K562 (cell line): ENCODE measurements around the gene PRKAR1B. TPM values are rescaled to one million over a fixed set of nuclear protein-coding genes. Genes with fewer than 3 reads are reported as not detected.

ENCODE experiments used
- BACH1 ChIP-seq: fragments of 200-800 bp; sonication (Bioruptor generic); IDR thresholded peaks from 2 replicates; pipeline ENCODE4 v1.6.1; 2016; ENCODE audit warnings: missing genetic modification characterization, missing compliant biosample characterization
- CBX1 ChIP-seq: sonication (generic); IDR thresholded peaks from 2 replicates; pipeline ENCODE4 v1.6.1; 2016; ENCODE audit warnings: antibody characterized with exemption, low read depth, mild to moderate bottlenecking
- HIVEP1 ChIP-seq: fragments of 250-450 bp; sonication (Bioruptor Pico); IDR thresholded peaks from 2 replicates; pipeline ENCODE4 v1.4.0; 2020; ENCODE audit warnings: mild to moderate bottlenecking
- HMG20B ChIP-seq: fragments of 250-450 bp; sonication (Bioruptor Pico); IDR thresholded peaks from 2 replicates; pipeline ENCODE4 v1.5.0; 2021; ENCODE audit warnings: mild to moderate bottlenecking
- KAT2B ChIP-seq: IDR thresholded peaks from one replicate; pipeline ENCODE4 v1.6.1; 2012; ENCODE audit warnings: low read depth, mild to moderate bottlenecking, control low read depth, inconsistent platforms, low read length, moderate library complexity
- KDM2B ChIP-seq: fragments of 250-450 bp; sonication (Bioruptor Pico); IDR thresholded peaks from 2 replicates; pipeline ENCODE4 v1.8.0; 2021; ENCODE audit warnings: mild to moderate bottlenecking, moderate library complexity
- MTA3 ChIP-seq: fragments of 450-650 bp; formaldehyde crosslinking; IDR thresholded peaks from 2 replicates; pipeline ENCODE4 v1.6.1; 2017; ENCODE audit warnings: mild to moderate bottlenecking, borderline replicate concordance
- PML ChIP-seq: IDR thresholded peaks from 2 replicates; pipeline ENCODE4 v1.6.1; 2012; ENCODE audit warnings: low read length, inconsistent platforms
- RAD21 ChIP-seq, 2 experiments: fragments of 250-450 bp in 1 of 2; fragments of 450-650 bp in 1 of 2; sonication (Bioruptor Pico) in 1 of 2; formaldehyde crosslinking in 1 of 2; IDR thresholded peaks in 1 of 2; conservative IDR thresholded peaks in 1 of 2; 2 replicates each; pipeline versions ENCODE4 v1.4.0 to v1.8.0; 2020 to 2022; ENCODE audit warnings: mild to moderate bottlenecking in 2 of 2, moderate library complexity in 1 of 2
- RB1 ChIP-seq: fragments of 450-650 bp; IDR thresholded peaks from 2 replicates; pipeline ENCODE4 v1.6.1; 2017; ENCODE audit warnings: low read depth, mild to moderate bottlenecking
- RBFOX2 ChIP-seq: fragments of 200-400 bp; formaldehyde crosslinking; IDR thresholded peaks from 2 replicates; pipeline ENCODE4 v1.6.1; 2017; ENCODE audit warnings: low read depth, mild to moderate bottlenecking, low read length, moderate library complexity
- SAP30 ChIP-seq: fragments of 200-600 bp; sonication (generic); IDR thresholded peaks from 2 replicates; pipeline ENCODE4 v1.6.1; 2012; ENCODE audit warnings: borderline replicate concordance, low read depth, mild to moderate bottlenecking, moderate library complexity, low read length, control low read depth, inconsistent platforms; ENCODE audit not compliant: insufficient read depth, poor library complexity, severe bottlenecking
- SMC3 ChIP-seq: conservative IDR thresholded peaks from 2 replicates; pipeline ENCODE4 v1.6.1; 2011; ENCODE audit warnings: low read depth, low read length, improper control_type of control experiment; ENCODE audit not compliant: insufficient read depth
- STAG1 ChIP-seq: sonication (generic); formaldehyde crosslinking; IDR thresholded peaks from 2 replicates; pipeline ENCODE4 v1.5.0; 2020; ENCODE audit warnings: missing genetic modification reagents, borderline replicate concordance
- SUPT5H ChIP-seq: fragments of 450-650 bp; IDR thresholded peaks from 2 replicates; pipeline ENCODE4 v1.6.1; 2016
- TAF15 ChIP-seq: fragments of 200-400 bp; formaldehyde crosslinking; IDR thresholded peaks from 2 replicates; pipeline ENCODE4 v1.6.1; 2017; ENCODE audit warnings: mild to moderate bottlenecking, low read depth, low read length, moderate library complexity
- TEAD1 ChIP-seq, 2 experiments: fragments of 450-650 bp in 1 of 2; sonication (generic) in 1 of 2; formaldehyde crosslinking; IDR thresholded peaks; 2 replicates each; pipeline versions ENCODE4 v1.4.0 to v1.8.0; 2020 to 2022; ENCODE audit warnings: mild to moderate bottlenecking in 2 of 2, missing genetic modification reagents in 1 of 2
- XRCC3 ChIP-seq: fragments of 450-650 bp; IDR thresholded peaks from 2 replicates; pipeline ENCODE4 v1.6.1; 2017; ENCODE audit warnings: mild to moderate bottlenecking, moderate library complexity
- YBX1 ChIP-seq: fragments of 450-650 bp; IDR thresholded peaks from 2 replicates; pipeline ENCODE4 v1.7.1; 2016; ENCODE audit warnings: mild to moderate bottlenecking
- ZNF232 ChIP-seq: sonication (generic); formaldehyde crosslinking; IDR thresholded peaks from 2 replicates; pipeline ENCODE4 v1.8.0; 2022; ENCODE audit warnings: mild to moderate bottlenecking, missing genetic modification reagents
- ZNF24 ChIP-seq: fragments of 450-650 bp; IDR thresholded peaks from 2 replicates; pipeline ENCODE4 v1.6.1; 2016
- ZNF668 ChIP-seq: fragments of 250-450 bp; sonication (Bioruptor Pico); IDR thresholded peaks from 2 replicates; pipeline ENCODE4 v1.8.0; 2022; ENCODE audit warnings: mild to moderate bottlenecking, inconsistent platforms
- ZNF830 ChIP-seq: fragments of 250-450 bp; sonication (Bioruptor Pico); IDR thresholded peaks from 2 replicates; pipeline ENCODE4 v1.5.0; 2021; ENCODE audit warnings: mild to moderate bottlenecking
- polyA plus RNA-seq, 8 experiments: library from polyadenylated mRNA; depleted of rRNA in 4 of 8; stranded (reverse) in 5 of 8; unstranded in 3 of 8; fragments of >200 nt; fragmentation: Nextera tagmentation in 2 of 8; fragmentation: Illumina TruSeq in 1 of 8; extraction: Ambion mirVana in 2 of 8; extraction: Trizol in 1 of 8; gene quantifications; 2 replicates each; pipeline versions ENCODE4 v1.2.1 to v1.2.3, GENCODE V29; 2011 to 2014; ENCODE audit warnings: inconsistent platforms in 1 of 8, missing spikeins in 1 of 8
- total RNA-seq, 7 experiments: library from RNA; depleted of rRNA in 6 of 7; stranded (reverse); fragments of >200 nt in 6 of 7; fragmentation: Illumina TruSeq in 2 of 7; extraction: Trizol in 2 of 7; gene quantifications; 2 replicates each; pipeline versions ENCODE4 v1.2.1 to v1.2.3, GENCODE V29; 2011 to 2021; ENCODE audit warnings: low replicate concordance in 1 of 7
- TF ChIP-seq, protein P1 (sequence below), 3 experiments: IDR thresholded peaks in 2 of 3; conservative IDR thresholded peaks in 1 of 3; 2 replicates each; pipeline ENCODE4 v1.5.1; 2011 to 2012; ENCODE audit warnings: low read length in 3 of 3, mild to moderate bottlenecking in 3 of 3, control low read depth in 2 of 3, improper control_type of control experiment in 1 of 3, inconsistent platforms in 1 of 3, low read depth in 1 of 3, mixed read lengths in 1 of 3, moderate library complexity in 1 of 3; ENCODE audit not compliant: insufficient read depth in 2 of 3
- TF ChIP-seq, protein P2 (sequence below): conservative IDR thresholded peaks from 2 replicates; pipeline ENCODE4 v1.6.1; 2011; ENCODE audit warnings: low read depth, mild to moderate bottlenecking, low read length; ENCODE audit not compliant: control insufficient read depth

The PRKAR1B gene
- total and polyA plus RNA-seq, 9 of the 15 experiments (the other 6 are each of a cell fraction or from before 2014, with no cell fraction given), result 0.99 to 30.5 (median 12.7) TPM

- TF ChIP-seq, protein P1, sequence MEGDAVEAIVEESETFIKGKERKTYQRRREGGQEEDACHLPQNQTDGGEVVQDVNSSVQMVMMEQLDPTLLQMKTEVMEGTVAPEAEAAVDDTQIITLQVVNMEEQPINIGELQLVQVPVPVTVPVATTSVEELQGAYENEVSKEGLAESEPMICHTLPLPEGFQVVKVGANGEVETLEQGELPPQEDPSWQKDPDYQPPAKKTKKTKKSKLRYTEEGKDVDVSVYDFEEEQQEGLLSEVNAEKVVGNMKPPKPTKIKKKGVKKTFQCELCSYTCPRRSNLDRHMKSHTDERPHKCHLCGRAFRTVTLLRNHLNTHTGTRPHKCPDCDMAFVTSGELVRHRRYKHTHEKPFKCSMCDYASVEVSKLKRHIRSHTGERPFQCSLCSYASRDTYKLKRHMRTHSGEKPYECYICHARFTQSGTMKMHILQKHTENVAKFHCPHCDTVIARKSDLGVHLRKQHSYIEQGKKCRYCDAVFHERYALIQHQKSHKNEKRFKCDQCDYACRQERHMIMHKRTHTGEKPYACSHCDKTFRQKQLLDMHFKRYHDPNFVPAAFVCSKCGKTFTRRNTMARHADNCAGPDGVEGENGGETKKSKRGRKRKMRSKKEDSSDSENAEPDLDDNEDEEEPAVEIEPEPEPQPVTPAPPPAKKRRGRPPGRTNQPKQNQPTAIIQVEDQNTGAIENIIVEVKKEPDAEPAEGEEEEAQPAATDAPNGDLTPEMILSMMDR (IDR thresholded peaks at IDR 0.05 in 2 of 3, conservative IDR thresholded peaks at IDR 0.05 in 1 of 3; ENCODE audit: insufficient read depth in 2 of 3, low read depth in 1 of 3, low read length in 3 of 3), result peak; percentile 77 to 88 (median 81)
- no peak for TF ChIP-seq XRCC3
- TF ChIP-seq SMC3, result peak; percentile 63; the same call in 1 of the 2 replicates
- TF ChIP-seq ZNF668 (CRISPR knock-in tag), result no peak
- TF ChIP-seq ZNF232, result no peak
- TF ChIP-seq TEAD1 (CRISPR knock-in tag; IDR thresholded peaks at IDR 0.05), result no peak
- TF ChIP-seq ZNF24, result no peak
- no peak for TF ChIP-seq HIVEP1 (CRISPR knock-in tag)
- no peak for TF ChIP-seq SUPT5H
- TF ChIP-seq RBFOX2, result peak; percentile 48; the same call in 1 of the 2 replicates
- TF ChIP-seq CBX1, result 0 out of 2 replicates have a peak, but pooled peaks have one; percentile 38
- TF ChIP-seq SAP30, result peak; percentile 40
- no peak for TF ChIP-seq KAT2B
- no peak for TF ChIP-seq YBX1
- no peak for TF ChIP-seq TAF15
- TF ChIP-seq RB1, result peak; percentile 75; the same call in 1 of the 2 replicates
- 0 out of 2 replicates have a peak, but pooled peaks have one; percentile 39 for TF ChIP-seq MTA3
- TF ChIP-seq ZNF830, result no peak
- no peak for TF ChIP-seq PML
- TF ChIP-seq, protein P2, sequence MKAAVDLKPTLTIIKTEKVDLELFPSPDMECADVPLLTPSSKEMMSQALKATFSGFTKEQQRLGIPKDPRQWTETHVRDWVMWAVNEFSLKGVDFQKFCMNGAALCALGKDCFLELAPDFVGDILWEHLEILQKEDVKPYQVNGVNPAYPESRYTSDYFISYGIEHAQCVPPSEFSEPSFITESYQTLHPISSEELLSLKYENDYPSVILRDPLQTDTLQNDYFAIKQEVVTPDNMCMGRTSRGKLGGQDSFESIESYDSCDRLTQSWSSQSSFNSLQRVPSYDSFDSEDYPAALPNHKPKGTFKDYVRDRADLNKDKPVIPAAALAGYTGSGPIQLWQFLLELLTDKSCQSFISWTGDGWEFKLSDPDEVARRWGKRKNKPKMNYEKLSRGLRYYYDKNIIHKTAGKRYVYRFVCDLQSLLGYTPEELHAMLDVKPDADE, result no peak
- no peak for TF ChIP-seq KDM2B
- peak; percentile 90 for TF ChIP-seq STAG1 (CRISPR knock-in tag)
- TF ChIP-seq HMG20B (CRISPR knock-in tag), result no peak
- peak; percentile 93 to 95 for TF ChIP-seq RAD21 (CRISPR knock-in tag; conservative IDR thresholded peaks at IDR 0.05 in 1 of 2, IDR thresholded peaks at IDR 0.05 in 1 of 2)
- no peak for TF ChIP-seq BACH1
Observed at GRCh38 chr7:636396-636795, 90.7 kb downstream of the PRKAR1B start (continued).
